Keratinocyte (primary cell): ENCODE data around the gene FAM107B. TPM values are rescaled to one million over a fixed set of nuclear protein-coding genes. Genes with fewer than 3 reads are reported as not detected.
A peak's percentile ranks its signal among the peaks of the same experiment; 100 is the strongest.

Experiments
- DNase-seq: peaks from one replicate; pipeline ENCODE4 v3.0.0-alpha.2; 2011; ENCODE audit warnings: low read depth, missing footprints, low spot score
- FAIRE-seq: peaks from 2 replicates; lab custom pipeline; 2011; peaks lifted over from hg19 to GRCh38; lab: Jason Lieb, UNC
- H2AFZ ChIP-seq: 2 replicates; pipeline ENCODE4 v1.6.0; 2012; ENCODE audit warnings: low read length, control low read depth, inconsistent platforms; ENCODE audit not compliant: control insufficient read depth
- H3K27ac ChIP-seq: 2 replicates; pipeline ENCODE4 v1.5.1; 2011; ENCODE audit warnings: low read length; ENCODE audit not compliant: control insufficient read depth, insufficient read depth
- H3K27me3 ChIP-seq: 3 replicates; pipeline ENCODE4 v1.6.0; 2011; ENCODE audit warnings: low read length; ENCODE audit not compliant: control insufficient read depth, insufficient read depth; ENCODE audit errors: extremely low read depth
- H3K36me3 ChIP-seq, 2 experiments: 2 replicates in 1 of 2; 3 replicates in 1 of 2; pipeline ENCODE4 v1.5.1; 2011; ENCODE audit warnings: low read length in 2 of 2, mild to moderate bottlenecking in 1 of 2; ENCODE audit not compliant: control insufficient read depth in 2 of 2, insufficient read depth in 2 of 2; ENCODE audit errors: extremely low read depth in 1 of 2
- H3K4me1 ChIP-seq: 3 replicates; pipeline ENCODE4 v1.5.1; 2011; ENCODE audit warnings: low read length; ENCODE audit not compliant: control insufficient read depth, insufficient read depth; ENCODE audit errors: extremely low read depth
- H3K4me2 ChIP-seq: 3 replicates; pipeline ENCODE4 v1.6.0; 2011; ENCODE audit warnings: low read depth, low read length; ENCODE audit not compliant: control insufficient read depth, insufficient read depth; ENCODE audit errors: extremely low read depth
- H3K4me3 ChIP-seq, 3 experiments: fragments of 200-600 bp in 1 of 3; sonication (generic) in 1 of 3; 2 replicates in 2 of 3; 3 replicates in 1 of 3; pipeline ENCODE4 v1.5.1; 2011 to 2016; ENCODE audit warnings: low read length in 3 of 3, mild to moderate bottlenecking in 3 of 3, control low read depth in 2 of 3, inconsistent platforms in 1 of 3, low read depth in 1 of 3, mixed read lengths in 1 of 3, mixed run types in 1 of 3, moderate library complexity in 1 of 3; ENCODE audit not compliant: control insufficient read depth in 2 of 3, insufficient read depth in 2 of 3; ENCODE audit errors: extremely low read depth in 1 of 3
- H3K79me2 ChIP-seq: 2 replicates; pipeline ENCODE4 v1.6.0; 2012; ENCODE audit warnings: low read length; ENCODE audit not compliant: control insufficient read depth, insufficient read depth
- H3K9ac ChIP-seq: 3 replicates; pipeline ENCODE4 v1.6.0; 2011; ENCODE audit warnings: low read length; ENCODE audit not compliant: control insufficient read depth, insufficient read depth; ENCODE audit errors: extremely low read depth
- H3K9me1 ChIP-seq: 3 replicates; pipeline ENCODE4 v1.6.0; 2011; ENCODE audit warnings: low read length; ENCODE audit not compliant: control insufficient read depth, insufficient read depth; ENCODE audit errors: extremely low read depth
- H3K9me3 ChIP-seq: 2 replicates; pipeline ENCODE4 v1.5.1; 2012; ENCODE audit warnings: low read depth, low read length; ENCODE audit not compliant: control insufficient read depth
- H4K20me1 ChIP-seq: 3 replicates; pipeline ENCODE4 v1.6.0; 2011; ENCODE audit warnings: low read length; ENCODE audit not compliant: control insufficient read depth, insufficient read depth; ENCODE audit errors: extremely low read depth
- CTCF ChIP-seq, 3 experiments: IDR thresholded peaks in 1 of 3; conservative IDR thresholded peaks in 1 of 3; optimal IDR thresholded peaks in 1 of 3; 2 replicates in 2 of 3; 3 replicates in 1 of 3; pipeline versions ENCODE3 to v1.5.1; 2011; ENCODE audit warnings: low read length in 3 of 3, mild to moderate bottlenecking in 3 of 3, moderate library complexity in 2 of 3, control low read depth in 1 of 3, inconsistent platforms in 1 of 3; ENCODE audit not compliant: insufficient read depth in 2 of 3; ENCODE audit errors: extremely low read depth in 1 of 3
- EZH2 ChIP-seq: IDR thresholded peaks from one replicate; pipeline ENCODE4 v1.6.1; 2012; ENCODE audit warnings: inconsistent platforms, mild to moderate bottlenecking, low read length, moderate library complexity
- dilution Hi-C: fragments of 300-500 bp; cut with MboI; formaldehyde crosslinking; loops from one replicate; pipeline ENCODE4 v1.7.0; 2020; ENCODE audit warnings: low sequenced_read_pairs; ENCODE audit not compliant: extremely low pct_ligation_motif_present
- polyA plus RNA-seq, 5 experiments: library from polyadenylated mRNA; depleted of rRNA in 3 of 5; stranded (reverse) in 3 of 5; stranded (forward) in 1 of 5; unstranded in 1 of 5; fragments of >200 nt; gene quantifications; 1 replicate in 1 of 5; 2 replicates in 3 of 5; 3 replicates in 1 of 5; pipeline versions ENCODE4 v1.2.1 to v1.2.3, GENCODE V29; 2011 to 2012; ENCODE audit warnings: missing spikeins in 2 of 5, low read depth in 1 of 5, low replicate concordance in 1 of 5

FAM107B gene
- polyA plus RNA-seq, 1 donor (not counting 4 experiments of a cell fraction or from before 2014, with no cell fraction given), result 8.7 TPM

DNA sequence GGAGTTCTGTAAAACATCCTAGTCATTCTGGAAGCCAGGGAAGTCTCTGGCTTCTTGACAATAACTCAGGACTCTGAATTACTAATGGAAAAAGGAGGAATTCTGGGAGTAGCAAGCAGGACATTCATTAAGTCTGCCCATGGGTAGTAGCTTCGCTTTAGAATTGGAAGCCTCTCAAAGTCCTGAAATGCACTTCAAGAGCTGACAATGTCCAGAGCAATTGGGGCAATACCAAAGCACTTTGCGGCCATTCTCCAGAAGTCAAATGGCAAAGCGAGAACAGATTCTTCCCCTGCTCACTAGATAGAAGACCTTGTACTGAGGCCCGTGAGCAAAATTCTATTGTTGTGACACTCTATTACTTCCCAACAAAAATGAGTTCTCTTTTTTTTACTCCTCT, 293.7 kb downstream of the FAM107B start:
- no peaks in the 10 kb centered on the region for H3K36me3 ChIP-seq
- H3K27me3 ChIP-seq, result no peaks in the 10 kb centered on the region
- no peak overlapping the region for H3K9ac ChIP-seq
- TF ChIP-seq CTCF (optimal IDR thresholded peaks at IDR 0.05 in 1 of 3, IDR thresholded peaks at IDR 0.05 in 1 of 3, conservative IDR thresholded peaks at IDR 0.05 in 1 of 3; ENCODE audit: extremely low read depth in 1 of 3, insufficient read depth in 2 of 3, low read length in 3 of 3) (no peak), EZH2 (no peak)
- no peak for FAIRE-seq
- H3K79me2 ChIP-seq, result no peaks in the 10 kb centered on the region
- H3K27ac ChIP-seq, result no peak overlapping the region
- peaks cover 12% of the 10 kb centered on the region for H3K4me1 ChIP-seq
- no peaks in the 10 kb centered on the region for H3K9me3 ChIP-seq
- H2AFZ ChIP-seq, result no peak overlapping the region
- H4K20me1 ChIP-seq, result no peaks in the 10 kb centered on the region
- H3K4me2 ChIP-seq, result no peak overlapping the region
- dilution Hi-C loops, result loop anchor here (10.0 kb wide), 1 partner anchor 296 kb away; no protein-coding TSS in a partner anchor
- H3K9me1 ChIP-seq, result no peaks in the 10 kb centered on the region
- H3K4me3 ChIP-seq, result no peak overlapping the region
- DNase-seq, result no peak

DNA sequence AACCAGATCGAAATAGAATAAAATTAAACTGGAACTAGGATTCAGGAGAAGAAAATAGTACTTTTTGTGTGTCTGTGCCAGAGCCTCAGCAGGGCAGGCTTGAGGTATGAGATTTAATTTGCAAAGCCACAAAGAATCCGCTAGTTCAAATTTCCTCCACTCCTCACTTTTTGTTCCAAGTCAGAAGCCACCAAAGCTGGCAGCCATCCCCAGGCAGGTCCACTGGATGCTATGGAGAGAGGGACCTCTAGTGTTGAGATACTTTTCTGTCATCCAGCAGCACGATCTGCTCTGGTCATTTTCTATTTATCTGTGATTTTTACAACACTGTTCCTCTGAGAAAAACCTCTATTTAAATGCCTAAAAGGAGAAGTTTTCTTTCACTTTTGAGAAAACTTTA, 296.1 kb downstream of the FAM107B start:
- dilution Hi-C loops, result no loop called here
- no peaks in the 10 kb centered on the region for H3K27me3 ChIP-seq
- no peaks in the 10 kb centered on the region for H3K36me3 ChIP-seq
- no peaks in the 10 kb centered on the region for H3K79me2 ChIP-seq
- H3K4me3 ChIP-seq, result no peak overlapping the region
- H3K9me1 ChIP-seq, result no peaks in the 10 kb centered on the region
- H3K27ac ChIP-seq, result no peak overlapping the region
- no peaks in the 10 kb centered on the region for H4K20me1 ChIP-seq
- peaks cover 12% of the 10 kb centered on the region for H3K4me1 ChIP-seq
- no peak for DNase-seq
- H2AFZ ChIP-seq, result no peak overlapping the region
- H3K9me3 ChIP-seq, result no peaks in the 10 kb centered on the region
- no peak overlapping the region for H3K9ac ChIP-seq
- TF ChIP-seq EZH2 (no peak), CTCF (optimal IDR thresholded peaks at IDR 0.05 in 1 of 3, IDR thresholded peaks at IDR 0.05 in 1 of 3, conservative IDR thresholded peaks at IDR 0.05 in 1 of 3; ENCODE audit: extremely low read depth in 1 of 3, insufficient read depth in 2 of 3, low read length in 3 of 3) (peak; percentile 64 to 80 (median 69))
- no peak overlapping the region for H3K4me2 ChIP-seq
- peak; percentile 68 for FAIRE-seq
